ENCODE data around the gene PRAMEF1.

- no peak for TF ChIP-seq CTCF (IDR thresholded peaks at IDR 0.05; ENCODE audit: low read depth, low read length)
- no peak for TF ChIP-seq EZH2phosphoT487 (IDR thresholded peaks at IDR 0.05; ENCODE audit: low read depth)
These were observed 16.3 kb upstream of the PRAMEF1 start for GRCh38 chr1:12774801-12775345.

Measured in OCI-LY3 (cell line).